ENCODE data around the gene APOL6.
"Not testable (repeated sequence)": the region's sequence is repeated elsewhere in the genome, so short reads cannot be mapped to it uniquely, and the experiment has no call there.

The APOL6 gene

GRCh38 chr22:35634943-35635540, 13.2 kb upstream of the APOL6 start:
- DNase-seq, result no peak

GRCh38 chr22:35637254-35637653, 11.0 kb upstream of the APOL6 start:
- no peak for DNase-seq

- no peak for DNase-seq
Measured at GRCh38 chr22:35638001-35638400, 10.2 kb upstream of the APOL6 start.

- peak in 31 of 58 donors; percentile 4 to 64 (median 29) for DNase-seq
Measured at GRCh38 chr22:35638410-35638809, 9.8 kb upstream of the APOL6 start.

GRCh38 chr22:35641494-35642120, 6.6 kb upstream of the APOL6 start:
- DNase-seq, result no peak

GRCh38 chr22:35642305-35642741, 5.9 kb upstream of the APOL6 start:
- no peak for DNase-seq

GRCh38 chr22:35643991-35644390, 4.3 kb upstream of the APOL6 start:
- DNase-seq, result no peak

- no peak for DNase-seq
Measured at GRCh38 chr22:35645646-35646045, 2.6 kb upstream of the APOL6 start.

- no peak for DNase-seq
Measured at GRCh38 chr22:35649026-35649553, 844 bp downstream of the APOL6 start.

GRCh38 chr22:35649636-35650250, 1.5 kb downstream of the APOL6 start:
- no peak for DNase-seq

GRCh38 chr22:35651085-35651484, 2.8 kb downstream of the APOL6 start:
- DNase-seq, result no peak

- DNase-seq, result no peak
Measured at GRCh38 chr22:35653824-35654223, 5.6 kb downstream of the APOL6 start.

- no peak for DNase-seq
Measured at GRCh38 chr22:35656284-35656752, 8.1 kb downstream of the APOL6 start.

GRCh38 chr22:35657571-35658312, 9.5 kb downstream of the APOL6 start:
- no peak for DNase-seq

GRCh38 chr22:35660291-35661127, 12.3 kb downstream of the APOL6 start:
- DNase-seq, result no peak

GRCh38 chr22:35661464-35661863, 13.2 kb downstream of the APOL6 start:
- DNase-seq, result no peak

GRCh38 chr22:35662914-35663313, 14.7 kb downstream of the APOL6 start:
- DNase-seq, result no peak

- DNase-seq, result no peak
Measured at GRCh38 chr22:35663371-35663770, 15.1 kb downstream of the APOL6 start.

- no peak for DNase-seq
Measured at GRCh38 chr22:35664955-35665587, 16.8 kb downstream of the APOL6 start.

GRCh38 chr22:35666699-35667098, 18.5 kb downstream of the APOL6 start:
- DNase-seq, result not testable (repeated sequence)

All from anterior cingulate cortex (tissue), 58 donors.